Measurements from ENCODE around the gene CORO1C. TPM values are rescaled to one million over a fixed set of nuclear protein-coding genes. Genes with fewer than 3 reads are reported as not detected.

CORO1C gene
- total RNA-seq, 4 donors from 2014 or later, result 277 to 473 (median 342) TPM

DNA sequence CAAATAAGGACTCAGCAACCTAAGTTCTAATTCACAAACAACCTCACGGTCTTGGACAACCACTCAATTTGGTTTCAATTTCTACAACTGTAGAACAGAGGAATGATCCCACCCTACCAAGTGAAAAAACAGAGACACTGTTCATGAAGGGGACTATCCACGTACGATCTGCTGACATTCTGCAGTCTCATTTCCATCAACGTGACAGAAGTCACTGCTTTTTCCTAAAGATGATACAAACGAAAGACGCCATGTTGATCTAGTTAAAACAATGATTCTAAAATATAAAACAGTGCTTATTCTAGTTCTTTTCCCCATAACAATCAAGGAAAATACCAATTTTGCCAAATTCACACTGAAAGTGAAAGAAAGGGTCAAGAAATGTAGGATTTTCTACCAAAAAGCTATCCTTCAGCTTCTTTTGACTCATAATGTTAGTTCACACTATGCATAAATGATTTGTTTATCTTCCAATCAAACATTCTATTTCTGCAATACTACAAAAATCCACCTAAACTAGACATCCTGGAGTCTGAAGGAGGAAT, 38.1 kb downstream of the CORO1C start:
- no peak for TF ChIP-seq EP300 (IDR thresholded peaks at IDR 0.05)
- 61 to 70% methylated on average over 6 of the region's 6 CpGs for WGBS, 2 donors (ENCODE audit: low coverage in 1 of 2)
- peak overlapping the region; percentile 94 to 97 (median 96) for H3K27ac ChIP-seq
- H3K27me3 ChIP-seq, result no peaks in the 10 kb centered on the region
- no peak for ATAC-seq
- H3K36me3 ChIP-seq, result peaks cover 0 to 4% of the 10 kb centered on the region in 2 donors
- no peaks in the 10 kb centered on the region for H3K9me3 ChIP-seq
- H3K4me1 ChIP-seq, result peaks cover 42 to 98% (median 55%) of the 10 kb centered on the region in 3 donors
- no peak overlapping the region for H3K4me3 ChIP-seq

DNA sequence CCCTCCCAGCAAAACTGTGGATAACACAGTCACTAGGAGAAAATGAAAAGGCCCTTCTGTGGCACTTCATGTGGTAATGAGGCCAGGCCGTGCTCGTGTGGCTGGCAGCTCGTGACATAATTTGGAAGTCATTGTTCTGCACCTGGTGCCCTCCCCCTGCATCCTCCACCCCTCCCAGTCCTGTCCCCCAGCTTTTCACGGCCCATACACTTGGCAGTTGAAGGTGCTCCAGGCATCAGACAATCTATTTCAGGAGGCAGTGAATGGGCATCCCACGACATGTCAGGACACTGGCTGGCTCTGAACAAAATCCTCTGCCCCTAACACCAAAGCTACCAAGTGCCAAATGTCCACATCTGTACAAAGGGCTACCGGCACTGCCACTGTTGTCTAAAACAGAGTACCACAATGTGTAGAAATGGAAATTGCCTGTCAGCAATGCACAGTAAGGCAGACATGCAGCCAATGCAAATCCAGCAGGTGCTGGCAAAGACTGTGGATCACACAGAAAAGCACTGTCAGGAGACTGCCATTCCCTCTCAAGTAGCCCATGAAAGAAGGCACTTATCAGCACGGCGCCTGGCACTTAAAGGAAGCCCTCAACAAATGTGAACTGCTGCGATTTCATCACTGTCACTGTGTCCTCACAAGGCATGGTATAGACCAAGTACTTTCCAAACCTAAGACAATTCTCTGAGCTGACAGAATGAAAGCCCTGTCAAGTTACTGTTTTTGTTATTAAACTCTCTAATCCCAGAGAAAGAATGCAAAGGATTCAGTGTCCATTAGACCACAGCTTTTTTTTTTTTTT, 39.1 kb downstream of the CORO1C start:
- Histone ChIP-seq H3K27me3 (no peaks in the 10 kb centered on the region), H3K4me3 (peak overlapping the region in 1 of 2 donors; percentile 25), H3K4me1 (peaks cover 39 to 98% (median 55%) of the 10 kb centered on the region in 3 donors), H3K27ac (peak overlapping the region; percentile 94 to 97 (median 96)), H3K9me3 (no peaks in the 10 kb centered on the region), H3K36me3 (no peaks in the 10 kb centered on the region)
- 10 to 15% methylated on average over 7 of the region's 9 CpGs for WGBS, 2 donors (ENCODE audit: low coverage in 1 of 2)
- no peak for ATAC-seq
- no peak for TF ChIP-seq EP300 (IDR thresholded peaks at IDR 0.05)
- TF ChIP-seq POLR2A (IDR thresholded peaks at IDR 0.05), result no peak
- TF ChIP-seq POLR2AphosphoS5 (IDR thresholded peaks at IDR 0.05), result no peak
- TF ChIP-seq, protein P1, sequence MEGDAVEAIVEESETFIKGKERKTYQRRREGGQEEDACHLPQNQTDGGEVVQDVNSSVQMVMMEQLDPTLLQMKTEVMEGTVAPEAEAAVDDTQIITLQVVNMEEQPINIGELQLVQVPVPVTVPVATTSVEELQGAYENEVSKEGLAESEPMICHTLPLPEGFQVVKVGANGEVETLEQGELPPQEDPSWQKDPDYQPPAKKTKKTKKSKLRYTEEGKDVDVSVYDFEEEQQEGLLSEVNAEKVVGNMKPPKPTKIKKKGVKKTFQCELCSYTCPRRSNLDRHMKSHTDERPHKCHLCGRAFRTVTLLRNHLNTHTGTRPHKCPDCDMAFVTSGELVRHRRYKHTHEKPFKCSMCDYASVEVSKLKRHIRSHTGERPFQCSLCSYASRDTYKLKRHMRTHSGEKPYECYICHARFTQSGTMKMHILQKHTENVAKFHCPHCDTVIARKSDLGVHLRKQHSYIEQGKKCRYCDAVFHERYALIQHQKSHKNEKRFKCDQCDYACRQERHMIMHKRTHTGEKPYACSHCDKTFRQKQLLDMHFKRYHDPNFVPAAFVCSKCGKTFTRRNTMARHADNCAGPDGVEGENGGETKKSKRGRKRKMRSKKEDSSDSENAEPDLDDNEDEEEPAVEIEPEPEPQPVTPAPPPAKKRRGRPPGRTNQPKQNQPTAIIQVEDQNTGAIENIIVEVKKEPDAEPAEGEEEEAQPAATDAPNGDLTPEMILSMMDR (IDR thresholded peaks at IDR 0.05), result no peak

DNA sequence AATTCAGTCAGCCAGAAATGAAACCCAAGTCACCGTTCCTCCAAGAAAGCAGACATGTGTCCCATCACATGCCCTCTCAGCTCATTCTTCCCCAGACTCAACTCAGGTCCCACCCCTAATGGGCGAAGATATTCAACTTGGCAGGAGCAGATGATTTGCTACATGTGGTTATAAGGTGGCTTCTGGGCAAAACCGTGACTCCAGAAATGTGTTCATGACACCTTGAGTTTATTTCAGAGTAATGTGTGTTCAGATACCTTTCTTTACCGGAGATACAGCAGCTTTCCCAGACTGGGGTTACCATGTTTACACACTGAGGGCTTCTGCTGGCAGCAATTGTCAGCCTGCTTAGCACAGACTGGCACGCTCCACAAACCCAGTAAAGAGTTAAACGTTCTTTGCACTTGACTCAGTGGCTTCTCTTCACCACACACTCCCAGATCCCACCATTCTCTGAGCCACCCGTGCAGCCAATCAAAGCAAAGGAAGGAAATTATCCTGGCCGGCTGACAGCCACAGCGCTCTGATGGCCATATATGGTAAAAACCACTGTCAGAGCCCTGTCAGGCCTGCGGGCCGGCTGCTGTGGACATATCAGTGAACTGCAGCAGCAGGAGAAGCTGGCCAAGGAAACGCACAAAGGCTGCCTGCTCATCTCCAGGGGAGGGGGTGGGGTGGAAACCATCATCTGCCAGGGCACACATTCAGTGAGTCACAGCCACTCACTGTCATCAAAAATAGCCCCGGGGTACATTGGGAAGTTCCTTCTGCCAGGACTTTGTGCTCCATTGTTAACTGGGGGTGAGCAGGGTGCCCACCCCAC, 39.9 kb downstream of the CORO1C start:
- peak; percentile 51 for TF ChIP-seq EP300 (IDR thresholded peaks at IDR 0.05)
- TF ChIP-seq POLR2AphosphoS5 (IDR thresholded peaks at IDR 0.05), result peak; percentile 88
- TF ChIP-seq POLR2A (IDR thresholded peaks at IDR 0.05), result peak in 1 of 2 donors; percentile 21
- TF ChIP-seq, protein P1 (IDR thresholded peaks at IDR 0.05), result peak; percentile 12 to 84 (median 63)
- H3K27ac ChIP-seq, result peak overlapping the region; percentile 94 to 97 (median 96)
- H3K4me1 ChIP-seq, result peaks cover 36 to 98% (median 57%) of the 10 kb centered on the region in 3 donors
- H3K36me3 ChIP-seq, result no peaks in the 10 kb centered on the region
- peak; percentile 92 for ATAC-seq
- peak overlapping the region; percentile 10 to 25 for H3K4me3 ChIP-seq
- no peaks in the 10 kb centered on the region for H3K9me3 ChIP-seq
- no peaks in the 10 kb centered on the region for H3K27me3 ChIP-seq
- 2 to 5% methylated on average over 4 to 8 of the region's 13 CpGs for whole genome bisulfite sequencing, 2 donors (ENCODE audit: low coverage in 1 of 2)

GRCh38 chr12:108690542-108691174, 40.7 kb downstream of the CORO1C start:
- no peak for ATAC-seq
- Histone ChIP-seq H3K4me3 (peak overlapping the region; percentile 10 to 25), H3K27ac (peak overlapping the region; percentile 94 to 97 (median 96)), H3K36me3 (no peaks in the 10 kb centered on the region), H3K9me3 (no peaks in the 10 kb centered on the region), H3K4me1 (peaks cover 43 to 98% (median 59%) of the 10 kb centered on the region in 3 donors), H3K27me3 (no peaks in the 10 kb centered on the region)
- TF ChIP-seq POLR2A (IDR thresholded peaks at IDR 0.05), result no peak
- no peak for TF ChIP-seq EP300 (IDR thresholded peaks at IDR 0.05)
- no peak for TF ChIP-seq POLR2AphosphoS5 (IDR thresholded peaks at IDR 0.05)
- WGBS, 2 donors (ENCODE audit: low coverage in 1 of 2), result 17 to 19% methylated on average over 4 of the region's 4 CpGs

DNA sequence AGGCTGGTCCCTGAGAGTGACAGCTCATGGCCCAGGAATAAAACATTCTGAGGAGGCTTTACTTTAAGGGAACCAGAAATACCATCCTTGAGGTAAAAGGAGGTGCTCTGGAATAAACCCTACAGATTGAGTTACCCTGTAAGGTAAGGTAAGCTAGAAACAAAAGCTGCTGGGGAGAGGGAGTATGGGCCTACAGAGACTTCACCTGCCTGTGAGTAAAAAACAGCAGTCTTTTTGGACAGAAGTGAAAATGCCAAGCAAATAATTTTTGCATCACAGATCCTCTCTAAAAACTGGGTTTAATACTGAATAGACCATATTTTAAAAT, 41.2 kb downstream of the CORO1C start:
- no peaks in the 10 kb centered on the region for H3K27me3 ChIP-seq
- peaks cover 45 to 98% (median 63%) of the 10 kb centered on the region in 3 donors for H3K4me1 ChIP-seq
- no peaks in the 10 kb centered on the region for H3K9me3 ChIP-seq
- ATAC-seq, result no peak
- H3K4me3 ChIP-seq, result no peak overlapping the region
- H3K27ac ChIP-seq, result peak overlapping the region; percentile 94 to 97 (median 96)
- TF ChIP-seq, protein P1 (IDR thresholded peaks at IDR 0.05), result peak in 1 of 4 experiments; percentile 8
- no peak for TF ChIP-seq EP300 (IDR thresholded peaks at IDR 0.05)
- H3K36me3 ChIP-seq, result no peaks in the 10 kb centered on the region

Measured in gastroesophageal sphincter (tissue), 4 donors.